CD4-positive, alpha-beta T cell treated with Interleukin-12 subunit alpha and Interleukin-12 subunit beta, for 1 hour (primary cell): ENCODE results near the gene ZBTB32.
"Not testable (repeated sequence)": the region's sequence is repeated elsewhere in the genome, so short reads cannot be mapped to it uniquely, and the experiment has no call there.

Experiments used
- DNase-seq: peaks from one replicate; pipeline ENCODE4 v3.0.0-alpha.2; 2020

ZBTB32 gene, protein sequence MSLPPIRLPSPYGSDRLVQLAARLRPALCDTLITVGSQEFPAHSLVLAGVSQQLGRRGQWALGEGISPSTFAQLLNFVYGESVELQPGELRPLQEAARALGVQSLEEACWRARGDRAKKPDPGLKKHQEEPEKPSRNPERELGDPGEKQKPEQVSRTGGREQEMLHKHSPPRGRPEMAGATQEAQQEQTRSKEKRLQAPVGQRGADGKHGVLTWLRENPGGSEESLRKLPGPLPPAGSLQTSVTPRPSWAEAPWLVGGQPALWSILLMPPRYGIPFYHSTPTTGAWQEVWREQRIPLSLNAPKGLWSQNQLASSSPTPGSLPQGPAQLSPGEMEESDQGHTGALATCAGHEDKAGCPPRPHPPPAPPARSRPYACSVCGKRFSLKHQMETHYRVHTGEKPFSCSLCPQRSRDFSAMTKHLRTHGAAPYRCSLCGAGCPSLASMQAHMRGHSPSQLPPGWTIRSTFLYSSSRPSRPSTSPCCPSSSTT

GRCh38 chr19:35704218-35704617 is at the start of gene ZBTB32:
Gene ZBTB32 (plus strand): TSS chr19:35704558. CDS start chr19:35714627, 10,069 bp downstream.
- no peak for DNase-seq

GRCh38 chr19:35654828-35655227 is 49.5 kb upstream of the ZBTB32 start:
- not testable (repeated sequence) for DNase-seq

GRCh38 chr19:35655600-35655999 is 48.8 kb upstream of the ZBTB32 start:
- DNase-seq = no peak

GRCh38 chr19:35656700-35657099 is 47.7 kb upstream of the ZBTB32 start:
- DNase-seq = no peak

GRCh38 chr19:35657904-35658700 is 46.3 kb upstream of the ZBTB32 start:
- no peak for DNase-seq

DNA sequence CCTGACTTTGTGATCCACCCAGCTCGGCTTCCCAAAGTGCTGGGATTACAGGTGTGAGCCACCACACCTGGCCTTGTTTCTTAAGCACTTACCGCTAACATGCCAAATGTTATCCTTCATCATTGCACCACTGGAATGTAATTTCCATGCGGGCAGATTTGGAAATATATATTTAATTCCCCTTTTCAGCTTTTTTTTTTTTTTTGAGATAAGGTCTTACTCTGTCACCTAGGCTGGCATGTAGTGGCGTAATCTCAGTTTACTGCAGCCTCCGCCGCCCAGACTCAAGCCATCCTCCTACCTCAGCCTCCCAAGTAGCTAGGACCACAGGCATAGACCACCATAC is 42.4 kb upstream of the ZBTB32 start:
- DNase-seq = no peak

DNA sequence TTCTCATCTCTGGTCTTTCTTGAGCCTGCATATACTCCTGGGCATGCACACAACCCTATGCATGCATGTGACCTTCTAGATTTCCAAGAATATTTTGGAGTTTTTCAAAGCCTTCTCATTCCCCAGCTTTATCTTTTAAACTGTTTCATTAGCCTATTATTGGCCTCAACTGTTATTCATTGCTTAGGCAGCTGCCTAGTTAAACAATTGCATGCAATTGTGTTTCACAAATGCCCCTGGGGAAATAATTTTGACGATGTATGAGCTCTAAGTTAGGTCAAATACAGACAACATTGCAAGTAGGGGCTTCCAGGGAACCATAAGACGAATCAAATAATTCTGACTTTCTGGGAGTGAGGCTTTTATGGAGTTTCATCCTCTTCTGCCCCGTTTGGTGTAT is 40.4 kb upstream of the ZBTB32 start:
- no peak for DNase-seq

DNA sequence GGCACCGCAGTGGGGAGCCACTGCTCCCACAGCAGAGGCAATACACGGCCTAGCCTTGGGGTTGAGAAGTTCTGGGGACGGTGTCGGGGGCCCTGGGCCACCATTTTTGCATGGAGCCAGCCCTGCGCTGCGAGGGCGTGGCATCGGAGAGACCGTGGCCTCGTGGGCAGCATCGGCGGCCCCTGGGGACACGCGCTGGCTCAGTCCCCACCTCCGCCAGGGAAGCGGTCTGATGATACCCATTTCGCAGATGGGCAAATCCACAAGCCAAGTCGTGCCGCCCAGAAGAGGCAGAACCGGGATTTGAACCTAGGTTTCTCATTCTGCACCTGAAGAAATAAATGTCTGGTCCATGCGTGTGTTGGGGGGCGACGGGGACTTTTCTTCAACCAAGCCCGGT is 39.2 kb upstream of the ZBTB32 start:
- DNase-seq = no peak

DNA sequence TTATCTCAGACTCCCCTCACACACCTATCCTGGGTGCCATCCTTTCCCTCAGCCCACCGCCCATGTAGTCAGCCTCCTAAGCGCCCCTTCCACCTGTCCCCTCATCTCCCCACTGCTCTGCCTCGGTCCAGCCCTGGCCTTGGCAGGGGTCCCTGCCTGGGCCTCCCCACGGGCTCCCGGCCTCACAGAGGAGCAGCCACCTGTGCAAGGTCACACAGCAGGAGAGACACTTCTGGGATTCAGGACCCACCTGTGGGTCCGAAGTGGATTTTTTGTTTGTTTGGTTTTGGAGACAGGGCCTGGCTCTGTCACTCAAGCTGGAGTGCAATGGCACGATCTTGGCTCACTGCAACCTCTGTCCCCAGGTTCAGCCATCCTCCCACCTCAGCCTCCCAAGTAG is 38.8 kb upstream of the ZBTB32 start:
- no peak for DNase-seq

DNA sequence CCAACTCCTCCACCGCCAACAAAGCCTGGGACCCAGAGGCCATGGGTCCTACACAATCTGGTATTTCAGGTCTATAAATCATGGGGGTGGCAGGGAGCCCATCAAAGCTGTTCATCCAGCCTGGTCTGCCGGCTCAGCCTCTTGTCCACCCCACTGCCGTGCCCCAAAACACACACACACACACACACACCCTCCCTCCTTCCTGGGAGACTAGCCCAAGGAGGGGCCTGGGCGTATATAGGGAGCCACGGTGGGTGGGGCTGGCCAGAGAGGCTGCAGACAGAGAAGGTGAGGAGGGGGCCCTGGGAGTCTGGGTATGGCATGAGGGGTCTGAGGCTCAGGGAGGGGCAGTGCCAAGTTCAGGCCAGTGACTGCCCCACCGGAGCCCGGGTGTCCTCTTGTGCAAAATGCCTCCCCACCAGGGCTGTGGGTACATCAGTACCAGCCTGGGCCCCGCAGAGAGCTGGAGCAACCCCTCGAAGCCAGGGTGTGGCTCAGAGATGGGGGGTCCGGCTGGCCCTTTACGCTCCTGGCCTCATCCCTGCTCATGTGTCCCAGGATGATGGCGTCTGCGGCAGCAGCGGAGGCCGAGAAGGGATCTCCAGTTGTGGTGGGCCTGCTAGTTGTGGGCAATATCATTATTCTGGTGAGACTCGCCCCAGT is 38.0 kb upstream of the ZBTB32 start, which contains the start of gene UPK1A:
Gene UPK1A (plus strand): TSS at position 267 of the 663 bp plus-strand sequence. CDS start 296 bp downstream, at position 563.
- no peak for DNase-seq

DNA sequence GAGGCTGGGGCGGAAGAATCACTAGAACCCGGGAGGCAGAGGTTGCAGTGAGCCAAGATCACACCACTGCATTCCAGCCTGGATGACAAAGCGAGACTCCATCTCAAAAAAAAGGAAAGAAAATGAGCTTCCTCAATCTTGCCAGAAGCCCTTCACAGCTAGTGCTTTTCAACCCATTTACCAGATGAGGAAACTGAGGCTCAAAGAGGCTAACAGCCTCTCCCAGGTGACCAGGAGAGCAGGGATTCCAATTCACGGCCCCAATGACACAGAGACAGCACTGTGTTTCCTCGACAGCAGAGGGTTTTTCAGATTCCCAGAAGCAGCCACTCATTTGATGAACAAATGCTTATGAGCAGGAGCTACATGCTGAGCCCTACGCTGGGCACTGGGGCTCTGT is 34.8 kb upstream of the ZBTB32 start:
- no peak for DNase-seq

DNA sequence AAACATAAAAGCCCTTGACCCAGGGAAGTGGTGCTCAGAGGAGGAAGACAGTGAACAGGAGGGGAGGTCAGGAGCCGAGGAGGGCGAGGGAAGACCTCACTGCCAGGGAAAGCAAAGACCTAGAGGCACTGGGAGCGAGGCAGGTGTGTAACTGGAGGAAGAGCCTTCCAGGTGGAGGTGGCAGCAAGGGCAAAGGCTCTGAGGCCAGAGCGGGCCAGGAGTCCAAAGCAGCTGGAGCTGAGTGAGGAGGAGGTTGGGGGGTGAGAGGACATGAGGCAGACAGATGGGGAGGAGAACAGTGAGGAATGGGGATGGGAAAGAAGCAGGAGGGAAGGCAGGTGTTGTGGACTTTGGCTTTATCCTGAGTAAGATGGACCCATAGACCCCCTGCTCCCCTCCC is 34.4 kb upstream of the ZBTB32 start:
- no peak for DNase-seq

- DNase-seq = no peak
Observed at GRCh38 chr19:35670686-35671085, 33.7 kb upstream of the ZBTB32 start.

DNA sequence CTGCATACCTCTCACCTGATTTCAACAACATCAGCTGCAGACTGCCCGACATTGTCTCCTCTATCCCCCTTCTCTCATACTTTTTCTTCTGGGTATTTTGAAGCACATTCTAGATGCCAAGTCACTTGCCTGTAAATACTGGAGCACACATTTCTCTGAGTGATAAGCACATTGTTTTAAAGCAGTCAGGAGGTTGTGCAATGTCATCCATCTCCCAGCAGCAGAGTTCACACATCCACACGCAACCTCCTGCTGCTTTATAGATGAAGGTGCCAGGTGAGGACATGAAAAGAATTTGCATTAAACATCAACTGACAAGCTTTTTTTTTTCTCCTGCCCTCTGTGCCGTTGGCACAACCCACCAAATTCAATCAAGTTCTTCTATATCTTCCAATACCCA is 32.5 kb upstream of the ZBTB32 start:
- DNase-seq = no peak

GRCh38 chr19:35673121-35673804 is 31.1 kb upstream of the ZBTB32 start:
- DNase-seq = peak; percentile 49

GRCh38 chr19:35675589-35676140 is 28.7 kb upstream of the ZBTB32 start:
- DNase-seq = no peak

GRCh38 chr19:35689836-35690235 is 14.5 kb upstream of the ZBTB32 start:
- DNase-seq = no peak

- DNase-seq = not testable (repeated sequence)
Observed at GRCh38 chr19:35691106-35691505, 13.3 kb upstream of the ZBTB32 start.

DNA sequence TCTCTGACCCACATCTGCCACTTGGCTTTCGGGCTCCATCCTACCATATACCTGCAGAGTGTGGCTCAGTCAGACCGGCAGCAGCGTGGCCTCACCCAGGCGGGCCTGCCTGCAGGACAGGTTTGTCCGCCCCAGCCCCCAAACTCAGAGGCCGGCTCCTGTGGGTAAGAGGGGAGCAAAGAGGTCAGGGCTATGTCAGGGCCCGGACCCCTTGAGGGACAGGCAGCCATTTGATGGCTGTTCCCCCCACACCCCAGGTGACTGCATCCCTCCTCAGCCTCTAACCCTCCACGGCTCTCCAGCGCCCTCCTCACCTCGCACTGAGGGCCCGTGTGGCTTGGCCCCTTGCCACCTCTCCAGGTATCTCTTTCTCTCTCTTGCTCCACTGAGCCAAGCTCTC is 12.3 kb upstream of the ZBTB32 start:
- no peak for DNase-seq

- DNase-seq = no peak
Observed at GRCh38 chr19:35693422-35693821, 10.9 kb upstream of the ZBTB32 start.

- DNase-seq = peak; percentile 93
Observed at GRCh38 chr19:35693835-35694599, 10.3 kb upstream of the ZBTB32 start.
